ENCODE measurements around the gene LGR5. TPM values are rescaled to one million over a fixed set of nuclear protein-coding genes. Genes with fewer than 3 reads are reported as not detected.

The LGR5 gene
- total RNA-seq, 4 donors from 2014 or later = 0.11 to 0.71 (median 0.34) TPM

GRCh38 chr12:71426300-71427047 lies 13.1 kb upstream of the LGR5 start:
- WGBS, 2 donors = 72 to 85% methylated on average over 3 of the region's 3 CpGs
- Histone ChIP-seq H3K4me1 (no peaks in the 10 kb centered on the region), H3K4me3 (replicated peaks in 1 of 3) (no peak overlapping the region), H3K36me3 (no peaks in the 10 kb centered on the region), H3K27ac (no peak overlapping the region), H3K27me3 (no peaks in the 10 kb centered on the region), H3K9me3 (no peaks in the 10 kb centered on the region)
- no peak for TF ChIP-seq CTCF (IDR thresholded peaks at IDR 0.05)
- no peak for TF ChIP-seq POLR2A (IDR thresholded peaks at IDR 0.05)
- DNase-seq = no peak
- intact Hi-C loops (cut with DNase I) = no loop called here

GRCh38 chr12:71430756-71431155 lies 8.8 kb upstream of the LGR5 start:
- H3K27me3 ChIP-seq = no peaks in the 10 kb centered on the region
- TF ChIP-seq POLR2A (IDR thresholded peaks at IDR 0.05) = no peak
- TF ChIP-seq CTCF (IDR thresholded peaks at IDR 0.05) = no peak
- DNase-seq = no peak
- H3K4me3 ChIP-seq (replicated peaks in 1 of 3) = no peak overlapping the region
- H3K9me3 ChIP-seq = no peaks in the 10 kb centered on the region
- H3K27ac ChIP-seq = no peak overlapping the region
- H3K36me3 ChIP-seq = no peaks in the 10 kb centered on the region
- no peaks in the 10 kb centered on the region for H3K4me1 ChIP-seq
- intact Hi-C loops (cut with DNase I) = no loop called here
- WGBS, 2 donors = 100% methylated on average over 1 of the region's 1 CpG

GRCh38 chr12:71431991-71432390 lies 7.6 kb upstream of the LGR5 start:
- 70 to 76% methylated on average over 3 of the region's 3 CpGs for WGBS, 2 donors
- no peaks in the 10 kb centered on the region for H3K9me3 ChIP-seq
- no peak overlapping the region for H3K4me3 ChIP-seq (replicated peaks in 1 of 3)
- no peaks in the 10 kb centered on the region for H3K4me1 ChIP-seq
- DNase-seq = no peak
- TF ChIP-seq POLR2A (IDR thresholded peaks at IDR 0.05) (no peak), CTCF (IDR thresholded peaks at IDR 0.05) (no peak)
- H3K27me3 ChIP-seq = no peaks in the 10 kb centered on the region
- H3K36me3 ChIP-seq = no peaks in the 10 kb centered on the region
- intact Hi-C loops (cut with DNase I) = no loop called here
- H3K27ac ChIP-seq = no peak overlapping the region

GRCh38 chr12:71432936-71433335 lies 6.7 kb upstream of the LGR5 start:
- intact Hi-C loops (cut with DNase I) = no loop called here
- TF ChIP-seq CTCF (IDR thresholded peaks at IDR 0.05) (no peak), POLR2A (IDR thresholded peaks at IDR 0.05) (no peak)
- H3K4me3 ChIP-seq (replicated peaks in 1 of 3) = no peak overlapping the region
- DNase-seq = no peak
- no peaks in the 10 kb centered on the region for H3K27me3 ChIP-seq
- no peaks in the 10 kb centered on the region for H3K4me1 ChIP-seq
- H3K27ac ChIP-seq = no peak overlapping the region
- no peaks in the 10 kb centered on the region for H3K36me3 ChIP-seq
- H3K9me3 ChIP-seq = no peaks in the 10 kb centered on the region
- 81 to 95% methylated on average over 5 of the region's 5 CpGs for WGBS, 2 donors

- no peak overlapping the region for H3K4me3 ChIP-seq (replicated peaks in 1 of 3)
- no peak overlapping the region for H3K27ac ChIP-seq
- H3K9me3 ChIP-seq = no peaks in the 10 kb centered on the region
- no peaks in the 10 kb centered on the region for H3K27me3 ChIP-seq
- intact Hi-C loops (cut with DNase I) = no loop called here
- H3K4me1 ChIP-seq = peaks cover 0 to 19% of the 10 kb centered on the region in 2 donors
- H3K36me3 ChIP-seq = no peaks in the 10 kb centered on the region
- DNase-seq = no peak
- TF ChIP-seq CTCF (IDR thresholded peaks at IDR 0.05) = no peak
- no peak for TF ChIP-seq POLR2A (IDR thresholded peaks at IDR 0.05)
These were observed 2.9 kb upstream of the LGR5 start for GRCh38 chr12:71436696-71437095.

Data from thyroid gland (tissue), 4 donors.